HG02763 (cell line): ENCODE measurements around the gene SEZ6L.

Experiments
- ATAC-seq: cut with Tn5 transposase; IDR thresholded peaks from one replicate; pipeline ENCODE4 v1.9.1; 2021; ENCODE audit warnings: mild to moderate bottlenecking, moderate library complexity; ENCODE audit not compliant: unreplicated experiment

SEZ6L gene

GRCh38 chr22:26330971-26331625 lies 161.8 kb downstream of the SEZ6L start:
- no peak for ATAC-seq

GRCh38 chr22:26333088-26333800 lies 164.0 kb downstream of the SEZ6L start:
- no peak for ATAC-seq

- ATAC-seq: no peak
Measured at GRCh38 chr22:26334232-26334631, 165.0 kb downstream of the SEZ6L start.

- no peak for ATAC-seq
Measured at GRCh38 chr22:26336773-26337172, 167.5 kb downstream of the SEZ6L start.

- ATAC-seq: no peak
Measured at GRCh38 chr22:26339755-26340154, 170.5 kb downstream of the SEZ6L start.

GRCh38 chr22:26342745-26343410 lies 173.6 kb downstream of the SEZ6L start:
- ATAC-seq: no peak

GRCh38 chr22:26345496-26345895 lies 176.2 kb downstream of the SEZ6L start:
- ATAC-seq: no peak

- ATAC-seq: no peak
Measured at GRCh38 chr22:26348810-26349526, 179.7 kb downstream of the SEZ6L start.

- ATAC-seq: no peak
Measured at GRCh38 chr22:26354707-26355106, 185.4 kb downstream of the SEZ6L start.

GRCh38 chr22:26357281-26357680 lies 188.0 kb downstream of the SEZ6L start:
- no peak for ATAC-seq

- ATAC-seq: no peak
Measured at GRCh38 chr22:26357813-26358212, 188.6 kb downstream of the SEZ6L start.

GRCh38 chr22:26359156-26359555 lies 189.9 kb downstream of the SEZ6L start:
- no peak for ATAC-seq

- no peak for ATAC-seq
Measured at GRCh38 chr22:26360169-26360885, 191.1 kb downstream of the SEZ6L start.

GRCh38 chr22:26362471-26362870 lies 193.2 kb downstream of the SEZ6L start:
- no peak for ATAC-seq

- no peak for ATAC-seq
Measured at GRCh38 chr22:26364066-26365015, 195.1 kb downstream of the SEZ6L start.

- no peak for ATAC-seq
Measured at GRCh38 chr22:26367402-26368245, 198.4 kb downstream of the SEZ6L start.

- ATAC-seq: no peak
Measured at GRCh38 chr22:26372890-26373289, 203.6 kb downstream of the SEZ6L start.

- ATAC-seq: no peak
Measured at GRCh38 chr22:26374391-26375026, 205.2 kb downstream of the SEZ6L start.
